WTC11 (cell line): Measurements from ENCODE around the gene KCNT1.

ENCODE experiments used
- CTCF ChIP-seq: fragments of 200-600 bp; IDR thresholded peaks from 2 replicates; pipeline ENCODE4 v1.8.0; 2022; ENCODE audit warnings: antibody characterized with exemption
- PREB ChIP-seq: sonication (generic); formaldehyde crosslinking; IDR thresholded peaks from 2 replicates; pipeline ENCODE4 v1.8.1; 2022; ENCODE audit warnings: mild to moderate bottlenecking, missing genetic modification reagents, moderate library complexity, borderline replicate concordance

GRCh38 chr9:135719472-135719871, 17.5 kb downstream of the KCNT1 start:
- TF ChIP-seq CTCF (no peak), PREB (no peak)
